Retinal pigment epithelial cell (primary cell): Measurements from ENCODE around the gene MRPL30.
"Not testable (repeated sequence)": the region's sequence is repeated elsewhere in the genome, so short reads cannot be mapped to it uniquely, and the experiment has no call there.

Experiments
- DNase-seq: peaks from one replicate; pipeline ENCODE4 v3.0.0-alpha.2; 2010; ENCODE audit warnings: low read depth
- H3K4me3 ChIP-seq: 2 replicates; pipeline ENCODE4 v1.5.1; 2011; ENCODE audit warnings: mild to moderate bottlenecking, low read length, control low read depth, moderate library complexity
- TF ChIP-seq, protein P1 (sequence below): conservative IDR thresholded peaks from 2 replicates; pipeline ENCODE4 v1.5.1; 2011; ENCODE audit warnings: low read depth, low read length, control low read depth, inconsistent platforms

MRPL30 gene

DNA sequence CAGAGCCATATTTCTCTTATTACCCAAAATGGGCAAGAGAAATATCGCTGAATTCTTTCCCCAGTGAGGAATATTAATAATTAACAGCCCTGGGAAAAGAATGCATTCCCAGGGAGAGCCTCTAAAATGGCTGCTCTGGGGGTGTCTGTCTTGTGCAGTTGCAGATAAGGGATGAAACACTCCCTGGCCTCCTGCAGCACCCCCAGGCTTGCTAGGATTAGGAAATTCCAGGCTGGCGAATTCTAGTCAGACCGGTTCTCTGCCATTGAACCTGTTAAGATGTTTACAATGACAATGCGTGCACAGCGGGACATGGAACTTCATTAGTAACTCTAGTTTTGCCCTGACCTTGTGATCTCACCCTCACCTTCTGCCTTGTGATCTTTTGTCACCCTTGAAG lies 24.5 kb downstream of the MRPL30 start:
- TF ChIP-seq, protein P1, sequence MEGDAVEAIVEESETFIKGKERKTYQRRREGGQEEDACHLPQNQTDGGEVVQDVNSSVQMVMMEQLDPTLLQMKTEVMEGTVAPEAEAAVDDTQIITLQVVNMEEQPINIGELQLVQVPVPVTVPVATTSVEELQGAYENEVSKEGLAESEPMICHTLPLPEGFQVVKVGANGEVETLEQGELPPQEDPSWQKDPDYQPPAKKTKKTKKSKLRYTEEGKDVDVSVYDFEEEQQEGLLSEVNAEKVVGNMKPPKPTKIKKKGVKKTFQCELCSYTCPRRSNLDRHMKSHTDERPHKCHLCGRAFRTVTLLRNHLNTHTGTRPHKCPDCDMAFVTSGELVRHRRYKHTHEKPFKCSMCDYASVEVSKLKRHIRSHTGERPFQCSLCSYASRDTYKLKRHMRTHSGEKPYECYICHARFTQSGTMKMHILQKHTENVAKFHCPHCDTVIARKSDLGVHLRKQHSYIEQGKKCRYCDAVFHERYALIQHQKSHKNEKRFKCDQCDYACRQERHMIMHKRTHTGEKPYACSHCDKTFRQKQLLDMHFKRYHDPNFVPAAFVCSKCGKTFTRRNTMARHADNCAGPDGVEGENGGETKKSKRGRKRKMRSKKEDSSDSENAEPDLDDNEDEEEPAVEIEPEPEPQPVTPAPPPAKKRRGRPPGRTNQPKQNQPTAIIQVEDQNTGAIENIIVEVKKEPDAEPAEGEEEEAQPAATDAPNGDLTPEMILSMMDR = no peak
- no peak overlapping the region for H3K4me3 ChIP-seq
- DNase-seq = no peak

DNA sequence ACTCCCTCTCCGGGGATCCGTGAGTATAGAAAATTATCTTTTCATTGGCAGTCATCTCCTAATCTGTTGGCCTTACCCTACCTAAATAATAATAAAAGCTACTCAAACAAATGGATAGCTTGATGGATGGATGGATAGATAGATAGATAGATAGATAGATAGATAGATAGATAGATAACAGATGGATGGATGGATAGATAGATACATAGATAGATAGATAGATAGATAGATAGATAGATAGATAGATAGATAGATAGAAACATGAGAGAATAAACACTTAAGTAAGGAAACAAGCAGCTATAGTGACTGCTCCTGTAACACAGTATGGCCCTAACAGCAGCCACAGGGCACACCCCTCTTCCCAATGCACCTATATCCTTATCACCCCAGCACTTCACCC lies 35.1 kb downstream of the MRPL30 start:
- DNase-seq = no peak
- H3K4me3 ChIP-seq = no peak overlapping the region
- TF ChIP-seq, protein P1 = no peak

DNA sequence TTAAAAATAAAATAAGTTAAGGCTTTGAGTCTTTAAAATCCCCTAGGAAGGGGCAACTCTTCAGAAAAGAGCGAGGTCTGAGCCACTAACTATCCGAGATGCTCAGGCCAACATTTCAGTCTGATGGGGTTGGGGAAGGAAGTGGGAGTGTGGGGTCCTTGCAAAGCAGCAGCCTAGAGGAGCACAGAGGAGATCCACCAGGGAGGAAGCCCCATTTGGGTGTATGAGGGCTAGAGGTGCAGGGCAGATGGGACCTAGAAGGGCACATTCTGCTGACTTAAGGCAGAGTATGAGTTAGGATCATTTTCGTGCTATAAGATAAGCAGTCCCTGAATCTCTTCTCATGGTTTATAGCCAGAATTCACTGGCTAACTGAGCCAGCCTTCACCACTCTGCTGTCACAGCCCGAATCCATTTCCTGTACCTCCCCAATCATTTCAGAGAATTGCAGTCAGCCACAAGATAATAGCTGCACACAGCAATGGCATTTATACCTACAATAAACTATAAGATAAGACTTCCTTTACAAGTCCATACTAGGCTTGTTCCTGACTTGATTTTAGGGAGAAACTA lies 37.0 kb downstream of the MRPL30 start:
- TF ChIP-seq, protein P1 = no peak
- H3K4me3 ChIP-seq = no peak overlapping the region
- no peak for DNase-seq

DNA sequence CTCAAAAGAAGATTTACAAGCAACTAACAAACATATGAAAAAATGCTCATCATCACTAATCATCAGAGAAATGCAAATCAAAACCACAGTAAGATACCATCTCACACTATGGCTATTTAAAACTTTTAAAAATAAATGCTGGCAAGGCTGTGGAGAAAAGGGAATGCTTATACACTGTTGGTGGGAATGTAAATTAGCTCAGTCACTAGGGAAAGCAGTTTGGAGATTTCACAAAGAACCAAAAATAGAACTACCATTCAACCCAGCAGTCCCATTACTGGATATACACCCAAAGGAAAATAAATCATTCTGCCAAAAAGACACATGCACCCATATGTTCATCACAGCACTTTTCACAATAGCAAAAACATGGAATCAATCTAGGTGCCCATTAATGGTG lies 52.2 kb downstream of the MRPL30 start:
- not testable (repeated sequence) for H3K4me3 ChIP-seq, DNase-seq

DNA sequence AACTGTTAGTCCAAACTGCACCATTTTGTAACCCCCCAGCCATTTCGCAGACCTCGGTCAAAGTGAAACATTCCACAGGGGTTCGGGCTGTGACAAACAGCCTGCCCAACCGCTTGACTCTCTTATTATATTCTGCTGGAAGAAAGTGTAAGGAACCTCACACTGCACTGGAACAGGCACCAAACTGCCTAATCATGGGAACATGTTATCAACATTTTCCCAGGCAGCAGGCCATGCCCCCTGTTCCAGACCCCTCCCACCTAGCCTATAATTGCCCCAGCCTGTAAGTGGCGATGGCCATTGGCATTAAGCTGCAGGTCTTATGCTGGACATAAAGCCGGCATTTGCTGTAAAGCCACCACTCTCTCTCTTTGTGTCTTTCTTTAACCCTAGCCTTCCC lies 57.6 kb downstream of the MRPL30 start:
- TF ChIP-seq, protein P1 = no peak
- H3K4me3 ChIP-seq = no peak overlapping the region
- DNase-seq = no peak

DNA sequence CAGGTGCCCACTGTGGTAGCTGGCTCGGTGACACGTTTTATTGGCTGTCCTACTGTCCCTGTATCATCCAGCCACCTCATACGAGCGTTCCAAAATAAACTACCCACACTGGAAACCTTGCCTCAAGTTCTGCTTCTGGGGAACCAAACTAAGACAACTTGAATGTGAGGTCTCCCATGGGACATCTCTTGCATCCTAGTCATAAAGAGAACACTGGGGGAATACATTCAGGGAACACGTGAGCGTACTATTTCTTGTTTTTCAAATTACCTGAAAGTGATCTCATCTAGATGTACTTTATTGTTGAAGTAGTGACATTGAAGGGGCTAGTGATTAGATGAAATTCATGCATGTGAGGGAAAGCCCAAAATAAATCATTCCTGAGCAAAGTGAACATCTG lies 59.4 kb downstream of the MRPL30 start:
- DNase-seq = no peak
- H3K4me3 ChIP-seq = no peak overlapping the region
- TF ChIP-seq, protein P1 = no peak

DNA sequence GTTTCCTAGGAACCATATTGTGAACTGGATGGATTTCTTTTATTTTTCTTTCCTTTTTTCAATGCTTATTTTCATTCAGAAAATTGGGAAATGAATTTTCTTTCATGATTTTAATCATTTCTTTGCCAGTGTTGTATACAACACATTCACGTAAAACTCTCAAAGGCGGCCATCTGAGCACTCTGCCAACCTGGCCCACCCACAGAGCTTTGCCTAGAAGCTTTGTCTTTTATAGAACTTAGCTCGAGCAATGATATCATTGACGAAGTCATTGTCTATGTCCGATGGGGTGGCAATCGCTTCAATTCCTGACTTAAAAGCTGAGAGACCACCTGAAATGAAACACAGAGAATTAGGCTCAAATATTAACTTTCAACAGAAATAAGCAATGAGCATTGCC lies 61.2 kb downstream of the MRPL30 start:
- TF ChIP-seq, protein P1 = no peak
- no peak for DNase-seq
- H3K4me3 ChIP-seq = no peak overlapping the region
